Measurements from ENCODE around the gene STEAP2. TPM values are rescaled to one million over a fixed set of nuclear protein-coding genes. Genes with fewer than 3 reads are reported as not detected.

STEAP2 gene
- total RNA-seq, 4 donors from 2014 or later, result 16.1 to 22.5 (median 19.3) TPM

DNA sequence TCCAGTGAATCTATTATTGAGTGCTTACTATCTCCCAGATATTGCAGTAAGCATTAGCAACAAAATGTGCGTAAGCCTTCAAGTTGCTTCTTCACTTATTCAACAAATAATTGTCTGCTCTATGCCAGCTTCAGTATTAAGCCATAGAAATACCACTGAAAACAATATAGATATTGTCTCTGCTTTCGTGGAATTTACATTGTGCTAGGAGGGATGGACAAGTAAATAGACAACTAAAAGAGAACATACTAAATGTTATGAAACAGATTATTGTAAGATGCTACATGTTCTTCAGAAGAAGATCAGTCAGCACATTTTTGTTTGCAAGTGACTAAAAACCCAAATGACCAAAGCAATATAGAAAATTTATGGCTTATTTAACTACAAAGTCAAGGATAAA lies 60.7 kb downstream of the STEAP2 start:
- Histone ChIP-seq H3K4me3 (no peak overlapping the region), H3K36me3 (no peaks in the 10 kb centered on the region), H3K27me3 (no peaks in the 10 kb centered on the region), H3K9me3 (no peaks in the 10 kb centered on the region), H3K4me1 (no peaks in the 10 kb centered on the region), H3K27ac (replicated peaks in 1 of 4) (no peak overlapping the region)
- intact Hi-C loops (cut with DNase I), result no loop called here
- TF ChIP-seq POLR2AphosphoS5 (IDR thresholded peaks at IDR 0.05), result no peak
- TF ChIP-seq EP300 (IDR thresholded peaks at IDR 0.05), result no peak
- no peak for TF ChIP-seq POLR2A (IDR thresholded peaks at IDR 0.05; ENCODE audit: low read depth)
- TF ChIP-seq CTCF (IDR thresholded peaks at IDR 0.05), result no peak
- 88% methylated on average over 2 of the region's 2 CpGs for WGBS
- no peak for DNase-seq (ENCODE audit: extremely low spot score)

DNA sequence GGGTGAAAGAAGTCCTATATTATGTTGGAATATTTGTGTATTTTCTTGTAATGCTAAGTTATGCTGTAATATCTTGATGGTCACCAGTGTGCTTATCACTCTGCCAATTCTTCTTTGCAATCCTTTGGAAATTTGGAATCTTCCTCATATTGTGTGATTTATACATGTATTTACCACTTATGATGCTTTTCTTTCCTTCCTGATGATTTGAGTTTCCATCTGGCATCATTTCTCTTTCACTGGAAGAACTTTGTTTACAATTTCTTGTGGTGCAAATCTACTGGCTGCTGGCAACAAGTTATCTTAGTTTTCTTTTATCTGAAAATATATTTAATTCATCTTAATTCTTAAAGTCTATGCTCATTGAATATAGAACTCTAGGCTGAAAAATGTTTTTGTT lies 62.6 kb downstream of the STEAP2 start:
- Histone ChIP-seq H3K9me3 (no peaks in the 10 kb centered on the region), H3K27me3 (no peaks in the 10 kb centered on the region), H3K27ac (replicated peaks in 1 of 4) (no peak overlapping the region), H3K4me3 (no peak overlapping the region), H3K4me1 (no peaks in the 10 kb centered on the region), H3K36me3 (no peaks in the 10 kb centered on the region)
- no peak for DNase-seq (ENCODE audit: extremely low spot score)
- intact Hi-C loops (cut with DNase I), result no loop called here
- no peak for TF ChIP-seq EP300 (IDR thresholded peaks at IDR 0.05)
- TF ChIP-seq CTCF (IDR thresholded peaks at IDR 0.05), result no peak
- TF ChIP-seq POLR2A (IDR thresholded peaks at IDR 0.05; ENCODE audit: low read depth), result no peak
- no peak for TF ChIP-seq POLR2AphosphoS5 (IDR thresholded peaks at IDR 0.05)

DNA sequence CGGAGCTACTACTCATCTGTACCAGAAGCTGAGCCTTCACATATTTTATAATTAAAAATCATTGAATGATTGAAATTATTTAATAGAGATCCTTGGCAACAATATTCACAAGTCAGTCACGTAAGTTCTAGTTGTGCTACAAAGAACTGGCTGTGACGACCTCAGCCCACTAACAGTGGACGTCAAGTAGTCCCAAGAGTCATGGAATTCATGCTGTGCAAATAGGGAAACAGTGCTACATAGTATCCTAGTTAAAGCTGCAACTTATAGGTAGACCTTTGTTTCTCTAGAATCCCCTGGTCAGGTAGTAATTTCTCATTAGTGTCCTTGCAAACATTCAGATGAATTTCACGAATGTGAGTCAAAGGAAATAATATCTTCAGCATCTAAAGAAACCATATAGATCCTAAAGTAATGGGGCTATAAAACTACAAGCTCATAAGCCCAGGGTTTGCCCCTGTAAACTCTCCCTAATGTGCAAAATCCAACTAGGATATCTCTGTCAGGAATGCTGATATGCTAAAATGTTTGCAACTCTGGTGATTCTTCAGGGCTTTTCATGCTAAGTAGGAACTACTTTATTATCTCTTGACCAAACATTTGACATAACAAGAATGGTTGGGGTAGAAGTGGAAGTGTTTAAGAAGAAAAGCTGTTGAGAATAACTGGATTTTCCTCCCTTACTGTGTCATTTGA lies 64.6 kb downstream of the STEAP2 start:
- no peak for DNase-seq (ENCODE audit: extremely low spot score)
- H3K4me1 ChIP-seq, result no peaks in the 10 kb centered on the region
- intact Hi-C loops (cut with DNase I), result no loop called here
- H3K27me3 ChIP-seq, result no peaks in the 10 kb centered on the region
- no peak overlapping the region for H3K4me3 ChIP-seq
- peaks cover 0 to 15% (median 2%) of the 10 kb centered on the region in 4 donors for H3K36me3 ChIP-seq
- H3K9me3 ChIP-seq, result no peaks in the 10 kb centered on the region
- no peak overlapping the region for H3K27ac ChIP-seq (replicated peaks in 1 of 4)
- no peak for TF ChIP-seq POLR2AphosphoS5 (IDR thresholded peaks at IDR 0.05)
- no peak for TF ChIP-seq EP300 (IDR thresholded peaks at IDR 0.05)
- TF ChIP-seq POLR2A (IDR thresholded peaks at IDR 0.05; ENCODE audit: low read depth), result no peak
- no peak for TF ChIP-seq CTCF (IDR thresholded peaks at IDR 0.05)
- 75% methylated on average over 5 of the region's 5 CpGs for WGBS

Small RNA genes within 50 kb of the gene (small RNA-seq; reads per million reads assigned to genes)
- 0 reads per million in 3 donors for gene RF00019

Other genes with a start within 250 kb of the STEAP2 start
- 10 to 100 TPM in 1 of 4 donors, 1 to 10 TPM in 3; 2.9 to 14.6 (median 8.8) TPM for gene STEAP1, start 57.3 kb upstream of the STEAP2 start, total RNA-seq
- 1 to 10 TPM; 3.0 to 8.6 (median 7.5) TPM for gene CFAP69, start 33.4 kb downstream of the STEAP2 start, total RNA-seq
- not detected for gene FAM237B, start 109.6 kb downstream of the STEAP2 start, total RNA-seq
- gene GTPBP10, start 135.0 kb downstream of the STEAP2 start, total RNA-seq, result 10 to 100 TPM in 3 of 4 donors, 1 to 10 TPM in 1; 9.6 to 14.4 (median 12.4) TPM
- gene CLDN12, start 191.7 kb downstream of the STEAP2 start, total RNA-seq, result 10 to 100 TPM; 17.6 to 33.6 (median 20.1) TPM

Data from esophagus muscularis mucosa (tissue), 4 donors.